ENCODE data around the gene ETV3.
A peak's percentile ranks its signal among the peaks of the same experiment; 100 is the strongest.
"Not testable (repeated sequence)": the region's sequence is repeated elsewhere in the genome, so short reads cannot be mapped to it uniquely, and the experiment has no call there.

The ETV3 gene

GRCh38 chr1:157111396-157112165, 26.6 kb downstream of the ETV3 start:
- DNase-seq: no peak

GRCh38 chr1:157110686-157111085, 27.5 kb downstream of the ETV3 start:
- DNase-seq: no peak

GRCh38 chr1:157110003-157110402, 28.2 kb downstream of the ETV3 start:
- no peak for DNase-seq

- no peak for DNase-seq
Measured at GRCh38 chr1:157108448-157108847, 29.7 kb downstream of the ETV3 start.

GRCh38 chr1:157107702-157108101, 30.5 kb downstream of the ETV3 start:
- no peak for DNase-seq

GRCh38 chr1:157106813-157107189, 31.4 kb downstream of the ETV3 start:
- no peak for DNase-seq

- DNase-seq: peak; percentile 22
Measured at GRCh38 chr1:157105988-157106812, 32.0 kb downstream of the ETV3 start.

GRCh38 chr1:157105298-157105987, 32.8 kb downstream of the ETV3 start:
- no peak for DNase-seq

GRCh38 chr1:157104598-157105293, 33.4 kb downstream of the ETV3 start:
- DNase-seq: no peak

- no peak for DNase-seq
Measured at GRCh38 chr1:157103268-157103667, 34.9 kb downstream of the ETV3 start.

GRCh38 chr1:157101149-157101548, 37.0 kb downstream of the ETV3 start:
- DNase-seq: no peak

- DNase-seq: peak; percentile 14
Measured at GRCh38 chr1:157099633-157100009, 38.6 kb downstream of the ETV3 start, which contains the start of gene ETV3L. ETV3L (minus strand) TSS chr1:157099808; CDS start chr1:157099523, 285 bp downstream.

- DNase-seq: not testable (repeated sequence)
Measured at GRCh38 chr1:157098987-157099632, 39.1 kb downstream of the ETV3 start.

GRCh38 chr1:157098519-157098918, 39.7 kb downstream of the ETV3 start:
- no peak for DNase-seq

- no peak for DNase-seq
Measured at GRCh38 chr1:157097692-157098091, 40.5 kb downstream of the ETV3 start.

- DNase-seq: no peak
Measured at GRCh38 chr1:157096881-157097280, 41.3 kb downstream of the ETV3 start.

- DNase-seq: no peak
Measured at GRCh38 chr1:157095551-157095950, 42.6 kb downstream of the ETV3 start.

GRCh38 chr1:157095091-157095490, 43.1 kb downstream of the ETV3 start:
- DNase-seq: no peak

- DNase-seq: no peak
Measured at GRCh38 chr1:157092831-157093230, 45.4 kb downstream of the ETV3 start.

GRCh38 chr1:157091668-157092273, 46.4 kb downstream of the ETV3 start:
- DNase-seq: no peak

GRCh38 chr1:157091186-157091585, 47.0 kb downstream of the ETV3 start:
- DNase-seq: no peak

- DNase-seq: no peak
Measured at GRCh38 chr1:157090771-157091170, 47.4 kb downstream of the ETV3 start.
